GM23338 (cell line): Measurements from ENCODE around the gene CYS1. TPM values are rescaled to one million over a fixed set of nuclear protein-coding genes. Genes with fewer than 3 reads are reported as not detected.
A peak's percentile ranks its signal among the peaks of the same experiment; 100 is the strongest.

Experiments
- ATAC-seq: fragments of 200-7000 bp; cut with Tn5 transposase; 3 replicates; pipeline ENCODE4 v1.9.1; 2020
- DNase-seq: peaks from one replicate; pipeline ENCODE4 v3.0.0-alpha.2; 2015; ENCODE audit warnings: low spot score
- H2AFZ ChIP-seq: fragments of 200-600 bp; sonication (generic); 2 replicates; pipeline ENCODE4 v1.8.0; 2016; ENCODE audit warnings: antibody characterized with exemption, mild to moderate bottlenecking, moderate library complexity
- H3F3A ChIP-seq: fragments of 200-600 bp; sonication (generic); replicated peaks from 2 replicates; pipeline ENCODE4 v1.8.0; 2017; ENCODE audit warnings: antibody characterized with exemption, mixed run types, low read depth
- H3K27ac ChIP-seq: fragments of 200-600 bp; sonication (generic); 2 replicates; pipeline ENCODE4 v1.6.1; 2016; ENCODE audit warnings: low read depth
- H3K27me3 ChIP-seq: fragments of 200-600 bp; sonication (generic); 2 replicates; pipeline ENCODE4 v1.8.0; 2016; ENCODE audit warnings: mild to moderate bottlenecking, mixed run types, moderate library complexity; ENCODE audit not compliant: insufficient read depth
- H3K36me3 ChIP-seq: fragments of 200-600 bp; sonication (generic); 2 replicates; pipeline ENCODE4 v1.8.0; 2016; ENCODE audit warnings: mild to moderate bottlenecking; ENCODE audit not compliant: insufficient read depth
- H3K4me1 ChIP-seq: fragments of 200-600 bp; sonication (generic); 2 replicates; pipeline ENCODE4 v1.8.0; 2016; ENCODE audit warnings: mild to moderate bottlenecking, moderate library complexity; ENCODE audit not compliant: insufficient read depth
- H3K4me2 ChIP-seq: fragments of 200-600 bp; sonication (generic); 2 replicates; pipeline ENCODE4 v1.7.1; 2017; ENCODE audit warnings: mixed run types
- H3K4me3 ChIP-seq: fragments of 200-600 bp; sonication (generic); 2 replicates; pipeline ENCODE4 v1.6.1; 2016; ENCODE audit warnings: mixed run types
- H3K79me2 ChIP-seq: fragments of 200-600 bp; sonication (generic); replicated peaks from 2 replicates; pipeline ENCODE4 v1.8.0; 2017; ENCODE audit warnings: mild to moderate bottlenecking; ENCODE audit not compliant: insufficient read depth
- H3K9me2 ChIP-seq: fragments of 200-600 bp; sonication (generic); 2 replicates; pipeline ENCODE4 v1.8.0; 2017; ENCODE audit not compliant: insufficient read depth
- H4K20me1 ChIP-seq: fragments of 200-600 bp; sonication (generic); replicated peaks from 2 replicates; pipeline ENCODE4 v1.8.0; 2017; ENCODE audit warnings: mild to moderate bottlenecking; ENCODE audit not compliant: insufficient read depth
- H3K27ac Mint-ChIP-seq: 2 replicates; pipeline ENCODE4 v1.8.0; 2020; ENCODE audit warnings: inconsistent platforms, mild to moderate bottlenecking, moderate library complexity, mixed read lengths
- H3K27me3 Mint-ChIP-seq: 3 replicates; pipeline ENCODE4 v1.8.0; 2022; ENCODE audit warnings: low read depth, mild to moderate bottlenecking, moderate library complexity, mixed read lengths, inconsistent platforms; ENCODE audit not compliant: insufficient read depth, poor library complexity
- H3K36me3 Mint-ChIP-seq: 3 replicates; pipeline ENCODE4 v1.8.0; 2021; ENCODE audit warnings: low read depth, mild to moderate bottlenecking, inconsistent platforms, moderate library complexity, mixed read lengths
- H3K4me1 Mint-ChIP-seq: 3 replicates; pipeline ENCODE4 v1.8.0; 2020; ENCODE audit warnings: mild to moderate bottlenecking, inconsistent platforms, mixed read lengths
- H3K4me3 Mint-ChIP-seq: 3 replicates; pipeline ENCODE4 v1.8.0; 2021; ENCODE audit warnings: moderate library complexity, mild to moderate bottlenecking, inconsistent platforms, mixed read lengths
- H3K9me3 Mint-ChIP-seq: 3 replicates; pipeline ENCODE4 v1.8.0; 2020; ENCODE audit warnings: moderate library complexity, mild to moderate bottlenecking, inconsistent platforms, mixed read lengths
- CREB1 ChIP-seq: fragments of 250-450 bp; sonication (Bioruptor Pico); IDR thresholded peaks from 2 replicates; pipeline ENCODE4 v1.5.0; 2020; ENCODE audit warnings: low read depth, mild to moderate bottlenecking, moderate library complexity
- EZH2 ChIP-seq: fragments of 200-600 bp; sonication (generic); IDR thresholded peaks from one replicate; pipeline ENCODE4 v1.8.0; 2017; ENCODE audit warnings: antibody characterized with exemption, mild to moderate bottlenecking, low read depth; ENCODE audit not compliant: unreplicated experiment
- EZH2phosphoT487 ChIP-seq: fragments of 200-600 bp; sonication (generic); IDR thresholded peaks from one replicate; pipeline ENCODE4 v1.8.1; 2018; ENCODE audit warnings: antibody characterized with exemption; ENCODE audit not compliant: unreplicated experiment
- POLR2AphosphoS5 ChIP-seq: IDR thresholded peaks from 2 replicates; pipeline ENCODE4 v1.6.1; 2016; ENCODE audit warnings: antibody characterized with exemption, low read depth
- STAT1 ChIP-seq: IDR thresholded peaks from one replicate; pipeline ENCODE4 v1.6.1; 2016; ENCODE audit warnings: antibody characterized with exemption; ENCODE audit not compliant: unreplicated experiment
- ZNF114 ChIP-seq: fragments of 250-450 bp; sonication (Bioruptor Pico); IDR thresholded peaks from 2 replicates; pipeline ENCODE4 v1.5.0; 2020; ENCODE audit warnings: mild to moderate bottlenecking, moderate library complexity
- ZNF331 ChIP-seq: fragments of 250-450 bp; sonication (Bioruptor Pico); IDR thresholded peaks from 2 replicates; pipeline ENCODE4 v1.5.0; 2020; ENCODE audit warnings: low read depth, mild to moderate bottlenecking, moderate library complexity
- polyA plus RNA-seq: library from polyadenylated mRNA; unstranded; fragments of >200 nt; fragmentation: Nextera tagmentation; extraction: Ambion mirVana; gene quantifications from 2 replicates; pipeline ENCODE4 v1.2.1, GENCODE V29; 2016
- total RNA-seq: library from RNA; depleted of rRNA; stranded (reverse); fragments of >200 nt; shearing (Covaris generic); gene quantifications from 2 replicates; pipeline ENCODE4 v1.2.3, GENCODE V29; 2014
- TF ChIP-seq, protein P1 (sequence below), 2 experiments: fragments of 200-600 bp in 1 of 2; sonication (generic) in 1 of 2; conservative IDR thresholded peaks; 2 replicates each; pipeline versions ENCODE4 v1.5.1 to v1.6.1; 2016 to 2017; ENCODE audit warnings: antibody characterized with exemption in 2 of 2, low read depth in 2 of 2, mild to moderate bottlenecking in 2 of 2, moderate library complexity in 1 of 2
- TF ChIP-seq, protein P2 (sequence below): IDR thresholded peaks from one replicate; pipeline ENCODE4 v1.6.1; 2018; ENCODE audit warnings: antibody characterized with exemption; ENCODE audit not compliant: unreplicated experiment

CYS1 gene
- total and polyA plus RNA-seq, 2 experiments from 2014 or later = 0.31 to 0.32 TPM

DNA sequence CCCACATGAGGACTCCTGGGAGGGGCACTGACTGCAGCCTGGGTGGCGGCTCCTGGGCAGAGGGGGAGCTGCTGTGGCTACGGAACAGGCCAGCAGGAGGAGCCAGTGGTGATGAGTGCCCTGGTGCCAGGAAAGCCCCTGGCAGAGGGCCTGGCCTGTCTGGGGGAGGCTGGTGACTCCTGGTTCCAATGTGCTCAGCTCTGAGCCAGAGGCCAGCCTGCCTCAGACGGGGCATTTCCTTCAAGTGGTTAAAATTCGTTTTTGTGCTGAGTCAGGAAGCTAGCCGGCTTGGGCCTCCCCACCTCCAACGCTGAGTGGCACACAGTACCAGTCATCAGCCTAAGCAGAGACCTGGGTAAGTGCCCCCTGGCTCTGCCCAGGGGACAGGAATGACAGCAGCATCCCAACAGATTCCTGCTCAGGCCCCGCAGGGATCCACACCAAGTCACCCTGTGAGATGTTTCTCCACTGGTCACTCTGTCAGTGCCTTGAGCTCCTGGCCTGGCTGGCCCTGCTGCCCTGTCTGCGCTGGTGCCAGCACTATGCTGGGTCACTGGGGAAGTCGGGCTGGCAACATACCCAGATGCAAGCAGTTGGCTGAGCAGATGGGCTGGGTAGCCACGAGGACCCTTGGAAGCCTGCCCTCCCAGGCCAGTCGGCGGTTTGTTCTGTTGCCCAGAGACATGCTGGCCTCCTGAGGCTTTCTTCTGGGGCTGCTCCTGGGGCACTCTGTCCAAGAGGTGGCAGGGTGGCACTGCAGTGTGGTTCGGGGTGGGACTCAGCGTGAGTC, 43.9 kb downstream of the CYS1 start:
- H3K4me1 Mint-ChIP-seq = peaks cover 3% of the 10 kb centered on the region; the same call in 1 of the 3 replicates
- H3K9me3 Mint-ChIP-seq = no peaks in the 10 kb centered on the region; the same call in 2 of the 3 replicates
- Histone ChIP-seq H3K27me3 (peaks cover under 1% of the 10 kb centered on the region), H2AFZ (no peak overlapping the region), H3F3A (no peaks in the 10 kb centered on the region), H3K4me1 (no peaks in the 10 kb centered on the region; the same call in 1 of the 2 replicates), H3K9me2 (no peaks in the 10 kb centered on the region), H3K36me3 (no peaks in the 10 kb centered on the region), H3K27ac (no peak overlapping the region), H4K20me1 (no peaks in the 10 kb centered on the region), H3K4me2 (no peak overlapping the region), H3K79me2 (no peaks in the 10 kb centered on the region), H3K4me3 (no peak overlapping the region)
- no peak overlapping the region for H3K4me3 Mint-ChIP-seq
- no peak overlapping the region for H3K27ac Mint-ChIP-seq
- ATAC-seq (peak; percentile 78), DNase-seq (peak; percentile 32)
- TF ChIP-seq, protein P1, sequence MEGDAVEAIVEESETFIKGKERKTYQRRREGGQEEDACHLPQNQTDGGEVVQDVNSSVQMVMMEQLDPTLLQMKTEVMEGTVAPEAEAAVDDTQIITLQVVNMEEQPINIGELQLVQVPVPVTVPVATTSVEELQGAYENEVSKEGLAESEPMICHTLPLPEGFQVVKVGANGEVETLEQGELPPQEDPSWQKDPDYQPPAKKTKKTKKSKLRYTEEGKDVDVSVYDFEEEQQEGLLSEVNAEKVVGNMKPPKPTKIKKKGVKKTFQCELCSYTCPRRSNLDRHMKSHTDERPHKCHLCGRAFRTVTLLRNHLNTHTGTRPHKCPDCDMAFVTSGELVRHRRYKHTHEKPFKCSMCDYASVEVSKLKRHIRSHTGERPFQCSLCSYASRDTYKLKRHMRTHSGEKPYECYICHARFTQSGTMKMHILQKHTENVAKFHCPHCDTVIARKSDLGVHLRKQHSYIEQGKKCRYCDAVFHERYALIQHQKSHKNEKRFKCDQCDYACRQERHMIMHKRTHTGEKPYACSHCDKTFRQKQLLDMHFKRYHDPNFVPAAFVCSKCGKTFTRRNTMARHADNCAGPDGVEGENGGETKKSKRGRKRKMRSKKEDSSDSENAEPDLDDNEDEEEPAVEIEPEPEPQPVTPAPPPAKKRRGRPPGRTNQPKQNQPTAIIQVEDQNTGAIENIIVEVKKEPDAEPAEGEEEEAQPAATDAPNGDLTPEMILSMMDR (conservative IDR thresholded peaks at IDR 0.05; ENCODE audit: low read depth in 2 of 2) = peak; percentile 38 to 65; a peak in 3 of 4 replicates
- TF ChIP-seq ZNF331 (CRISPR knock-in tag) = no peak
- H3K27me3 Mint-ChIP-seq = peaks cover 16% of the 10 kb centered on the region
- peaks cover 4% of the 10 kb centered on the region; the same call in 2 of the 3 replicates for H3K36me3 Mint-ChIP-seq

DNA sequence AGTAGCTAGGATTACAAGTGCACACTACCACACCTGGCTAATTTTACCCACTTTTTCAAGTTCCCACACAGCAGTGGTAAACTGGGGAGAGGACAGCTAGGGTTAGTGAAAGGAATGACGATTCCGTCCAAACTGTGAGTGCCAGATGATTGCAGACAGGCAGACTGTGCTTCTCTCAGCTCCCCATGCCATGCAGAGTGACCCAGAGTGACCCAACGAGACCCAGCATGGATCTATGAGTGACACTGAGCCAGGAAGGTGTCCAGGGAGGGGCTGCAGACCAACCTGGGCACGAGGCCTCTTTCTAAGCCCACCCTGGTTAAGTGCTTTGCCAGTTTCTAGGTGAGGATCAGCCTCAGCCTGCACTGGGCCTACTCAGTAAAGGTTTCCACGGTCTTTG, 44.6 kb downstream of the CYS1 start:
- H3K4me2 ChIP-seq = no peak overlapping the region
- H3K27me3 ChIP-seq = no peaks in the 10 kb centered on the region
- no peaks in the 10 kb centered on the region for H4K20me1 ChIP-seq
- H3K9me3 Mint-ChIP-seq = no peaks in the 10 kb centered on the region
- DNase-seq = no peak
- no peak overlapping the region for H3K4me3 ChIP-seq
- H2AFZ ChIP-seq = no peak overlapping the region
- no peak overlapping the region for H3K4me3 Mint-ChIP-seq
- no peak overlapping the region for H3K27ac ChIP-seq
- H3K4me1 ChIP-seq = no peaks in the 10 kb centered on the region; the same call in 1 of the 2 replicates
- H3K9me2 ChIP-seq = no peaks in the 10 kb centered on the region
- H3K27ac Mint-ChIP-seq = no peak overlapping the region
- peaks cover under 1% of the 10 kb centered on the region; the same call in 1 of the 3 replicates for H3K36me3 Mint-ChIP-seq
- no peaks in the 10 kb centered on the region for H3F3A ChIP-seq
- H3K79me2 ChIP-seq = no peaks in the 10 kb centered on the region
- H3K27me3 Mint-ChIP-seq = peaks cover 9% of the 10 kb centered on the region
- H3K4me1 Mint-ChIP-seq = 0 out of 3 replicates have a peak, but pooled peaks cover under 1% of the 10 kb centered on the region
- no peaks in the 10 kb centered on the region for H3K36me3 ChIP-seq
- ATAC-seq = no peak
- TF ChIP-seq CREB1 (CRISPR knock-in tag) = no peak
- no peak for TF ChIP-seq STAT1
- TF ChIP-seq EZH2phosphoT487 = no peak
- no peak for TF ChIP-seq EZH2
- no peak for TF ChIP-seq ZNF331 (CRISPR knock-in tag)
- TF ChIP-seq, protein P2, sequence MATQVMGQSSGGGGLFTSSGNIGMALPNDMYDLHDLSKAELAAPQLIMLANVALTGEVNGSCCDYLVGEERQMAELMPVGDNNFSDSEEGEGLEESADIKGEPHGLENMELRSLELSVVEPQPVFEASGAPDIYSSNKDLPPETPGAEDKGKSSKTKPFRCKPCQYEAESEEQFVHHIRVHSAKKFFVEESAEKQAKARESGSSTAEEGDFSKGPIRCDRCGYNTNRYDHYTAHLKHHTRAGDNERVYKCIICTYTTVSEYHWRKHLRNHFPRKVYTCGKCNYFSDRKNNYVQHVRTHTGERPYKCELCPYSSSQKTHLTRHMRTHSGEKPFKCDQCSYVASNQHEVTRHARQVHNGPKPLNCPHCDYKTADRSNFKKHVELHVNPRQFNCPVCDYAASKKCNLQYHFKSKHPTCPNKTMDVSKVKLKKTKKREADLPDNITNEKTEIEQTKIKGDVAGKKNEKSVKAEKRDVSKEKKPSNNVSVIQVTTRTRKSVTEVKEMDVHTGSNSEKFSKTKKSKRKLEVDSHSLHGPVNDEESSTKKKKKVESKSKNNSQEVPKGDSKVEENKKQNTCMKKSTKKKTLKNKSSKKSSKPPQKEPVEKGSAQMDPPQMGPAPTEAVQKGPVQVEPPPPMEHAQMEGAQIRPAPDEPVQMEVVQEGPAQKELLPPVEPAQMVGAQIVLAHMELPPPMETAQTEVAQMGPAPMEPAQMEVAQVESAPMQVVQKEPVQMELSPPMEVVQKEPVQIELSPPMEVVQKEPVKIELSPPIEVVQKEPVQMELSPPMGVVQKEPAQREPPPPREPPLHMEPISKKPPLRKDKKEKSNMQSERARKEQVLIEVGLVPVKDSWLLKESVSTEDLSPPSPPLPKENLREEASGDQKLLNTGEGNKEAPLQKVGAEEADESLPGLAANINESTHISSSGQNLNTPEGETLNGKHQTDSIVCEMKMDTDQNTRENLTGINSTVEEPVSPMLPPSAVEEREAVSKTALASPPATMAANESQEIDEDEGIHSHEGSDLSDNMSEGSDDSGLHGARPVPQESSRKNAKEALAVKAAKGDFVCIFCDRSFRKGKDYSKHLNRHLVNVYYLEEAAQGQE = no peak
- no peak for TF ChIP-seq ZNF114 (CRISPR knock-in tag)
- TF ChIP-seq, protein P1 (conservative IDR thresholded peaks at IDR 0.05; ENCODE audit: low read depth in 2 of 2) = no peak
- TF ChIP-seq POLR2AphosphoS5 = no peak
